ENCODE data around the gene IPMK.

IPMK gene

DNA sequence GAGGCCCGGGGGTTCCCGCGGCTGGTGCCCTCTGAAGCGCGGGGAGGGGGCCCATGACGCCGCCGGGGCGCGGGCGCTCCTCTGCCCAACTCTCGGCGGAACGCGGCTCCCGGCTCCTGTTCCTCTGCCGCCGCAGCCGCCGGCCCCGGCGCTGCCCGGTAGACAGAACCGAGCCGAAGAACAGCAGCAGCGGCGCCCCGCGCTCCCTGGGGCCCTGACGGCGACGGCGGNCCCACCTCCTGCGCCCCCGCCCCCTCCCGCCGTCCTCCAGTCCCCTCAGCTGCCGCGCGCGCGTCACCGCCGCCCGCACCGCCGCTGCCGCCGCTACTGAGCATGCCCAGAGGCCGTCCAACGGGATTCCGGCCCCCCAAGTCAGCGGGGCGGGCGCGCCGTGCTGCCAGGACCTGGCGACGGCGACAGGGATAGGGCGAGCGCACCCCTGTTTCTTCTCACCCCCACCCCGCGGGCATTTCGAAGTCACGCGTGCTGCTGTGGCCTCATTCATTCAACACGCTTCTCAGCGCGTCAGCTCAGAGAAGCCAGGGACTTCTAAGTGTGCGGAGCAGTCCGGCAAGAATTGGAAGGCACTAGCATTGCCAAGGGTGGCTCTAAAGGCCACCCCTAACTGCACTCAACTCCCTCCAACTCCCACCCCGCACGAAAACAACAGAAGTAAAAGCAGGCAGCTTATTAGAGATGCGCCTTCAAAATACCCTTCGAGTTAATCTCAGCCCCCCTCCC is at the start of gene IPMK:
Gene IPMK (minus strand): TSS at position 182 of the 741 bp plus-strand sequence. CDS start 283 bp downstream, outside the sequence.
- peak; percentile 88 for DNase-seq

DNA sequence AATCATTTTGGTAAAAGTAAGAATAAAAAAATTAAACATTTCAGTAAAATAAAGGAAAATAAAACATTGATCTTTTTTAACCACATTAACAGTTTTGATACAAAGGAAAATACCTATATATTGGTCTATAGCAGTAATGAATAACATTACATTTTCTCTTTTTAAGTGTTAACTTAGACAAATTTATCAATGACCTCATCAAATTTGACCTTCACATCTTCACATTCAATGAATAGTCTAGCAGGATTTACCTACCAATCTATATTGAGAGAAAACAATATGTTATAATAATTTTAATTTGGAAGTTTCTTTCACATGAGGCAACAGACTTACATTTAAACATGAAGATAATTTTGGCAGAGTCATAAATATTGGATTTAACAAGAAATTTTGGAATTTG is 49.2 kb upstream of the IPMK start:
- no peak for DNase-seq

DNA sequence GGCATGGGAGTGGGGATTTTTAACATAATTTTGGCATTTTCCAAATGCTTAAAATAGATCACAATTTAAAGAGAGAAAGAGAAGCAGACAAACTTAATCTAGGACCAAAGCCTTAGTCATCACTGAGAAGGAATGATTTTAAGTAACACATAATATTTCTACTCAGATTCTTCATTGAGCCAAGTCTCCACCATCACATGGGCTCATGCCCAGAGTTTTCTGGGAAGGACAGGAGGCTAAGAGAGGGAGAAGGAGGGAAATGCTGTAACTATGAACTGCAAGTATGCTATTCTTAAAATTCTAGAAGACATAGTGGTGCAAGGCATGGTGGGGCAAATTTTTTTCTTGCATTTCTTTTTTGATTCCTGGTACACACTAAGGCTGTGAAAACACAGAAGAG is 43.3 kb upstream of the IPMK start:
- DNase-seq, result no peak

DNA sequence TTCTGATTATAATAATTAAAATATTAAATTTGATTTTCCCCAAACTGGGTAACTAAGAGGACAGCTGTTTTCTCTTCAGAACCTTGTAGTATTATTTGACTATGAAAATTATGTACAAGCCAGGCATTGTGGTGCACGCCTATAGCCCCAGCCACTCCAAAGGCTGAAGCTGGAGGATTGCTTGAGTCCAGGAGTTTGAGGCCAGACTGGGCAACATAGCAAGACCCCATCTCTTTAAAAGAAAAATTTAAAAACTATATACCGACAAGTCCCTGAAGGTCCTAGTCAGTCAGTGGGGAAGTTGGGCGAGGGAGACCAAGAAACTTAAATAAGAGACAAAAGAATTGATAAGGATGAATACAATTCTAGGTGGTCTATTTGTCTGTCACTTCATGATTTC is 40.0 kb upstream of the IPMK start:
- DNase-seq, result no peak

DNA sequence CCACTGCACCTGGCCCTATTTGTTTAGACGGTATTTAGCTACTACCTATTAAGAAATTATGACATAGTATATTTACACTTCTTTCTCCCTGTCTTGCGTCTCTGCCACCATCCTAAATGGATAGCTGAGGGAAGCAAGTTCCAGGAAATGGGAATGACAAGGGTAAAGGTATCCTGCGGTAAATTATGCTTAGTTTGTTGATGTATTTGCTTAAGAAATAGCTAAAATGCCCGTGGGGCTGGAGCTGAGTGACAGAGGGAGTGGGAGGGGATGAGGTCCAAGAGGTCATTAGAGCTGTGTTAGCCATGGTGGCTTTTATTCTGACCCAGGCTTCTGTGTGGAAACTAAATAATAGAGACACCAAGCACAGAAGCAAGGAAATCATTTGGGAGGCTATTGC is 38.1 kb upstream of the IPMK start:
- DNase-seq, result no peak

DNA sequence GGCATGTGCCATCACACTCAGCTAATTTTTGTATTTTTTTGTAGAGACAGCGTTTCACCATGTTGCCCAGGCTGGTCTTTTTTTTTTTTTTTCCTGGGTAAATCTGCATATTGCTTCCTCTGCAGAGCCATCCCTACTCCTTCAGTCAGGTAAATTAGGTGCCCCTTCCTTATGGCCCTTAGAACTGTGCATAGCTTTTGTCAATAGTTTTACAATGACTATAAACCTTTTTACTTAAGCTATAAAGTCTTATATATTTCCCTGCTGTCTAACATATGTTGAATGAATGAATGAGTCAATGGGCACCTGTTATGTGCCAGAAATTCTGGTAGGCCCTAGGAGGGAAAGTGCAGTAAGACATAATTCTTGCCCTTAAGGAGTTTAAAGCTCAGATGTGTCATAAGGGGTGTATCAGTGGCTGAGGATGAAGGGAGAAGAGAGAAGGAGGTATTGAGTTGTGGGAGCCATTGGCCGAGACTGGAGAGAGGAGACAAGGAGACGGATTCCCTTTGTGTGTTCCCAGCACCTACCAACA is 36.5 kb upstream of the IPMK start:
- no peak for DNase-seq

DNA sequence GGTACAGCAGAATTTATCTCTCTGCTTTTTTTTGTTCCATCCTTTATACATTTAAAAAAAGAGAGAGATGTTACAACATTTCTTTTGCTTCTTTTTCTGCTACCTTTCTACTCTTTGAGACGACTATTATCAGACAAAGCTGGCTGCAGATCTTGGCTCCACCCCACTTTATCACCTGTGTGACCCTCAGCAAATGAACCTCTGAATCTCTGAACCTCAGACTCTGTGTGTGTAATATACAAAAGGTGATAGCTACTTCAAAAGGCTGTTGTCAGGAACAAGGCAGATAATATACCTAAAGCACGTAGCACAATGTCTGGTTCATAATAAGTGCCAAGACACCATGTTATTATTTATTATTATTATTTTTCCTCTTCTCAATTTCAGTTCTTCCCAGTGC is 34.6 kb upstream of the IPMK start:
- DNase-seq, result no peak

DNA sequence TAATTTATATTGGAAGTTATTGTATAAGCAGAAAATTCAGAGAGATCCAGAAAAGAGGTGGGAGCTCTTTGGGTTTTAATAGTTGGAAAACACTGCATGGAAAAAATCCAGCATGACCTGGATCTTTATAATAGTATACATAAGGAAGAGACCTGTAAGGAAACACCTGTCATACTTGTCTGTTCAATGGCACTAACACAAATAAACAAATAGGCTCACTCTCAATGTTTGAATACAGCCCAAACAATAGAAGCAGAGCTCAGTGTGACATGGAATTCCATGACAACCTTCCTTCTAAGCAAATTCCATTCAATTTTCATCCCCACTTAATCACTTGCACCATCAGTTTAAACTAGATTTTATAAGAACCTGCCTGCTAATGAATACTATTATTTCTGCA is 33.0 kb upstream of the IPMK start:
- DNase-seq, result no peak

DNA sequence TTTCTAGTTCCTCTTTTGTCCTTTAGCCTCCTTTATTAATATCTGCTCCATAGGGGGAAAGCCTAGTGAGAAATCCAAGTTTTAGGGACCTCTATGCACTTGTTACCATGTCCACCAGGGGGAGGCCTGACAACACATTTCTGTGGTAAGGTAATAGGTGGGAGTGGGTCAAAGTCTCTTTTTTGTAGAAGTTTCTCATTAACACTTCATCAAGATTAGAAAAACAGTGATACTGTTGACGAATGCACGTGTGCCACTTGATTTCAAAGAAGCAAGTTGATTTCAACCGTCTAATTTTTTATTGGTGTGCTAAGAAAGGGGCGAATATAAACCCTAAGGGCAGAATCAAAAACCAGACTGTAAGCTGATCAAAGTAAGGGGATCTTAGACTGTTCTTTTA is 31.9 kb upstream of the IPMK start:
- peak; percentile 23 for DNase-seq

DNA sequence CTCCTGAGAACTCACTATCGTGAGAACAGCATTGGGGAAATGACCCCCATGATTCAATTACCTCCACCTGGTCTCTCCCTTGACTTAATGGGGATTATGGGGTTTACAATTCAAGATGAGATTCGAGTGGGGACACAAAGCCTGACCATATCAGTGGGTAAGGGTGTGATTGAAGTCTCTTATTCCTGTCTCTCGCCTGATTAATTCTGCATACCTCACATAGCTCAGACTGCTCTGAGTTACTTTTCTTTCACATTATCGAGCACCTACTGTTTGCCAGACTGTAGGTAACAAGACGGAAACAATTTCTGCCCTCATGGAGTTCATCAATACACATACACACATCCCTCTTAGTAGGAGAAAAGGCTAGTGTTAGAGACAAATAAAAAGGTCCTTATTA is 26.3 kb upstream of the IPMK start:
- no peak for DNase-seq

DNA sequence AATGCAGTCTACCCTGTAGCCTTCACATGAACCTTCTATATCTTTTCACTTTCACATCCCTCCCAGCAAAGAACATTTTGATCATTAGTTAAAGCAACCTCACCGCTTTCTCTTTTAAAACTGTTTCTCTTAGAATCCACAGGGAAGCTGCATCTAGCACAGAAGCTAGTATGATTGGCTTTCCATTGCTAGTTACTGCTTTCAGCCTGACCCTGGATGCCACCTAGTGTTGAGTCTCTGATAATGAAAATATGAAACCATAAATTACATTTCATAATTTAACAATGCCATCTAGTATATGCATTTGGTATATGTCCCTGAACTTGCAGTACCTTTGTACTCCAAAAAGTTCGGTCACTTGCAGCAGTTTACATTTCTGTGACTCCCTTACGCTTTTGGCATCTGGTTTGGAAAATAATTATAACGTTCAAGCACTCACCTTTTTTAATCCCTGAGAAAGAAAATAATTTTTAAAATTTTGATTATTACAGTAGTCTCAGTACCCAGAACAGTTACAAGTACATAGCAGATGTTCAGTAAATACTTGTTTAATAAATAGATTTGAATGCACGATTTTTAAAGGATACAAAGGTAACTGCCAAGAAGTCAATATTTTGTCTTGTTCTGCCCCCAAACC is 24.0 kb upstream of the IPMK start:
- DNase-seq, result no peak

DNA sequence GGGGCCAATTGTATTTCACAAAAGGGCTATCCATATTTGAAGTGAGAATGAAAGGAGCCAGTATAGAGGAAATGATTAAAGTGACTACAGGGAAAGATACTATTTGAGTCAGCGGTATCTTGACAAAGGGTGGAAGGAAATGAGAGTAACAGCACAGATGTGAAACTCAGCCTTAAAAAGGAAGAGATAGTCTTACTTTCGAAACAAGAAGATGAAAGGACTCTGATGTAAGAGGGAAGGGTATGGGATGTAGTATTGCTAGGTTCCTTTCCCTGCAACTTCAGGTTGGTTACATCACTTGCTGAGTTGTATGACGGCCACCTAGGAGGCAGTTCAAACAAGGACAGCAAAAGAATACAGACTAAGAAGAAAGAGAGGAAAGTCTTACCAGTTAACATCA is 14.9 kb upstream of the IPMK start:
- DNase-seq, result no peak

DNA sequence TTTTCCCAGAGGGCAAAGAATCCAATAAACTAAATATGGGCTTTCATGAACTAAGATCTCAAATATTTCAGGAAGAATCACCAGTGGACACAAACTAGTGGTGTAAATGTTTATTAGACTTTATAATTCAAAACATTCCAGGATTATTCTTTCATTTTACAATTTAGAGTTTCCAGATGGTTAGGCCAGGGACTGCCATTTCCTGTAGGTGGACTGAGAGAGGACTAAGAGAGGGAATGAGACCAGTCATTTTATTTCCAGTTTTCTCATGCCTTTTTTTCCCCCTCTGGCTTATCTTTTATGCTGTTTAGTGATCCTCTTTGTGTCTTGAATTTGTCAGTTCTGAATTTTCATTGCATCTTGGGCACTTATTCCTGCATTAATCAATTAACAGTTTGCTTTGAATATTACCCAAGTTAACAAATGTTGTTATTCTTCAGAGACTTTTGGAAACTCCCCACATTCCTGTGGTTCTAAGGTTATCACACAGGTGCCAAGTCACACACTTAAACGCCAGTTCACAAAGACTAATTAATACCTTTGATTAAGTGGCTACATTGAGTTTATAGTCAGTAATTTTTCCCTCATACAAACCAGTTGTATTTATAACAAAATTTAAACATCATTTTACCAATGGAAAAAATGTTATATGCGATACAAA is 13.5 kb upstream of the IPMK start:
- DNase-seq, result no peak

DNA sequence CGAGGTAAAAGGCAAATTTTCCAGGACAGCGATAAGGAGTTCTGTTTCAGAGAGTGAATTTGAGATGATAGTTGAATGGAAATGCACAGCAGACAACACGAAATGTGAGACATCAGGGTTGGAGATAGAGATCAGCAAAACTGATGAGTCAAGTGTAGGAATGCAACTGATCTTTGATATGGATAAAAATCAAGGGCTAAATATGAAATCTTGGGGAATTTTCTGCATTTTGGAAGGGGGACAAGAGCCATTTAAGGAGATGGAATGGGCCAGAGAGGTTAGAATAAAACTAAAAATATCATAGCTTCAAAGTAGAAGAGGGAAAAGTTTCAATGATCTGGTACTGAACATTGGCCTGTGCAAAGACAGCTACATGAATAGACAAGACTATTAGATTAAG is 12.8 kb upstream of the IPMK start:
- no peak for DNase-seq

DNA sequence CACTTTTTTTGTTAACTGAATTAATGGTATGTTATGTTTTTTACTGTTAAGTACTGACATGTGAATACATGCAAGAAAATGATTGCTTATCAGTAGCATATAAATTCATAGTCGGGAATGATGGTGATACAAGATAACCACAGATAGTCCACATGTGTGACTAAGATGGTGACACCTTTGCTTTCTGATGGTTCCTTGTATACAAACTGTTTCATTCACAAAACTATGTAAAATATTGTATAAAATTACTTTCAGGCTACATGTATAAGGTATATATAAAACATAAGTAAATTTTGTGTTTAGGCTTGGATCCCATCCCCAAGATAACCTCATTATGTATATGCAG is 11.2 kb upstream of the IPMK start:
- DNase-seq, result no peak

DNA sequence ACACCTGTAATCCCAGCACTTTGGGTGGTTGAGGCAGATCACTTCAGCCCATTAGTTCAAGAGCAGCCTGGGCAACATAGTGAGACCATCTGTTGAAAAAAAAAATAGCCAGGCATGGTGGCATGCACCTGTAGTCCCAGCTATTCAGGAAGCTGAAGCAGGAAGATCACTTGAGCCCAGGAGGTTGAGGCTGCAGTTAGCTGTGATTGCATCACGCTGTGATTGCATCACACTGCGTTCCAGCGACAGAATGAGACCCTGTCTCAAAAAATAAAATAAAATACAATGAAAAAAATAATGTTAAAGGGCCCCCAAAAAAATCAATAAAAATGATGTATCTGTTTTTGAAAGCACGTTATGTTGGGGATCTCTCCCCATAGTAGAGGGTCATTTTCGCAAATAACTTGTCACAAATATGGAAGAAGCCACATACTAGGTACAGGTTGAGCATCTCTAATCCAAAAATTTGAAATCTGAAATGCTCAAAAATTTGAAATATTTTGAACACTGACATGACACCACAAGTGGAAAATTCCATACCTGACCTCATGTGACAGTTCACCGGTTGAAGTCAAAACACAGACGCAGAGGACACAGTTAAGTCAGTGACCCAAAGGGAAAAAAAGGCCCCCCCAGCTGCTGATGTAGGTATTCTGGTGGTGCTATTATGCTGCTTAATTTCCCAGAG is 10.7 kb upstream of the IPMK start:
- no peak for DNase-seq

DNA sequence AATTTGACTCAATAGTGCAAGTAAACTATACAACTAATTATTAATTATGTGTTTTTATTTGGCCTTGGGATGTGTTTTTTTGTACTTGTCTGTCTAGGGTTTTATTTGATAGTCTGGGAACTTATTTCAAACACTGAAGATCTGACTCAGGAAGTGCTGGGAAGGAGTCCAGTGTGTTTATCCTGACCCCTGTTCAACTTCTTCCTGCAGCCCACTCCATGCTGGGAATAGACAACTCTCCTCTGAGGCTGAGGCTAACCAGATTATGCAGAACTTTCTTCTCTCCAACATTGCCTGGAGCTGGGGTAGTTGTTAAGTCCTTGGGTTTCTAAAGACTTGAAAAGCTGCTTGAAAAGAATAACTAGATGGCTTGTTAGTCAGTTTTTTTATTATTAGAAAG is 8.2 kb upstream of the IPMK start:
- DNase-seq, result no peak

DNA sequence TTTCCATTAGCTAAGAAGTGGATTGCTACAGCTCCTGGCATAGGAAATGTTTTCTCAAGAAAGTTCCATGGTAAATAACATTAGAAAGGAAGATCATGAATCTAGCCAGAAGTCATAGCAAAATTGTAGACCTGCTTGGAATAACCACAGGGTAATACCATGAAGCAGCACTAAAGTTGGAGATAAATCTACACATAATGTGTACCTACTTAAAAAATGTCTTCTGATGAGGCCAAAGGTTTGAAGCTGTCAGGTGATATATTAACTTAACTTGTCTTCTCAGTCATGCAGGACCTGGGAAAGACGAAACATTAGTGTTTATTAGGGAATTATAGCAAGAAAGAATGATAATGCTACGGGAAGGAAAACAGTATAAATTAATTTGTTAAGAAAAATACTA is 7.6 kb upstream of the IPMK start:
- no peak for DNase-seq

DNA sequence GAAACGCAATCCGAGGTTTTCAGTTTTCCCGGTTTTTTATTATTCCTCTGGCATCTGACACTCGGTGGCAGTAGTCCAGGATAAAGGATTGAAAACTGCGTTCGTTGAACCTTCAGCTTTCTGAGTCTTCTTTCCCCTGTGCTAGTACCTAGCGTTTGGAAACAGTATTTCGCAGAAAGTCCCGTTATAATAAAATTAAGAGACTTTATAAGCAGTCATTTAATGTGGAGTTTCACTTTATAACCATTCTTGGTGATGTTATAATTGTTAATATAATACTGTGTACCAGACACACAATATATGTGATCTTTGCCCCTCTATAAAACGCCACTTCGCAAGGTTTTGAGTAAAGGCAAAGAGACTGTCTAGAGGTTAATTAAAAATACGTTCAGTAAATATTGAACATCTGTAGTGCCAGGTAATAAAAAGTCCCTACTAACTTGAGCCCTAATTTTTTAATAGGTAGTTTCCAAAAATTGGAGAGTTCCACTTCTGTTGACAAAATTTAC is 2.1 kb upstream of the IPMK start:
- DNase-seq, result no peak

DNA sequence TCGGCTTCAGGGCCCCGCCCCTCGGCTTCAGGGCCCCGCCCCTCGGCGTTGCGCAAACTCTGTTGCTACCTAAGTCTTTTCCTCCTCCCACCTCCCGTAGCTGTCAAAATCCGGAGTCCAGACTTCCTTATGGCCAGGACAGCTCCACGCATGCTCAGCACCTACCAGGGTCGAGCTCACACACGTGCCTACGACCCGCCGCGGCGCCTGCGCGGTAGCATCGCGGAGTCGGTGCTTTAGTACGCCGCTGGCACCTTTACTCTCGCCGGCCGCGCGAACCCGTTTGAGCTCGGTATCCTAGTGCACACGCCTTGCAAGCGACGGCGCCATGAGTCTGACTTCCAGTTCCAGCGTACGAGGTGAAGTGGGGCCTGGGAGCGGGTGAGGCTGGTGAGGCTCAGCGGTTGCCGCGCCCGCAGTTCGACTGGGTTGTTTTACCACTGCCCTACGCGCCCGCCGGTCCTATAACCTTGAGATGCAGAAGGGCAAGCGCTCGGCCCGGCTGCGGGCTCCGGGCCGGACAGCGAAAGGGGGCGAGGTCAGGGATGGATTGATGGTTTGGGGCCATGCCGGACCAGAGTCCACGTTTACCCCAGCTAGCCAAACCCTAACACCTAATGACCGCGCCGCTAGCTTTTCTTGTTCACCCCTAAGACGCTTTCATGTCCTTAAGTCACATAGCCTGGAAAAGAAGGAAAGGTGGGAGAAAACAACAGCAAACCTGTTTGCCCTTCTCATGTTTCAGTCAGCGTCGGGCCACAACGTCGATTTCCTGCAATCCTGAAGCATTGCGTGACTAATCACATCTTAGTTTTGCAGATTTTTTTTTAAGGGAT is 1.5 kb upstream of the IPMK start, which contains the start of gene CISD1:
Gene CISD1 (plus strand): TSS at position 217 of the 836 bp plus-strand sequence. CDS start 112 bp downstream, at position 329.
- peak; percentile 91 for DNase-seq

DNA sequence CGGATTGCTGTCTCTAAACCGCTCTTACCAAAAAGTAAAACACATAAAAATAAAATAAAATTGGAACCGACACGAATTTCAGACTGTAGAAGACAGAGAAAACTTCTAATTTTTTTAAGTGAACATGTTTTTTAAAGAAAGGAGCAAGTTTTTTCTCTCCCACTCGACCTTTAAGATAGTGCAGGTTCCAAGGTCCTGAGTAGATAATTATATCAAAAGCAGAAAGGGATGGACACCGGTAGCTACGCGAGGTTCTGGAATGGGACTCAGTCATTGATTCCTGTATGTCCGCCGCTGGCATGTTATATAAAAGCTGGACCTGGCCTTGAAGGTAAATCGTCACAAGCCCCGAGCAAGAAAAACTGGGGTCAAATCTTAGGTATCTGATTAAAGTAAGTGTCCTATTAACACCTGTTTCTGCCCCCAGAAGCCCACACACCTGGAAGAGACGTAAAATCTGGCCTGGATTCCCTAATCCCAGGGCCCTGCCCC is 806 bp upstream of the IPMK start:
- no peak for DNase-seq

Data from activated CD4-positive, alpha-beta T cell treated with anti-CD3 and anti-CD28 coated beads for 1 hour (primary cell).